Heart left ventricle (tissue), 16 donors: ENCODE measurements around the gene RFPL3. TPM values are rescaled to one million over a fixed set of nuclear protein-coding genes. Genes with fewer than 3 reads are reported as not detected.
"Not testable (repeated sequence)": the region's sequence is repeated elsewhere in the genome, so short reads cannot be mapped to it uniquely, and the experiment has no call there.

ENCODE experiments used
- ATAC-seq, 4 donors: fragments of 200-7000 bp; cut with Tn5 transposase; one replicate each; pipeline ENCODE4 v1.9.1; 2020 to 2022; ENCODE audit warnings: moderate library complexity in 4 of 4, mild to moderate bottlenecking in 3 of 4, moderate number of reproducible peaks in 1 of 4
- DNase-seq, 5 donors: peaks; one replicate each; pipeline ENCODE4 v3.0.0-alpha.2; 2020
- H3K27ac ChIP-seq, 12 donors: fragments of 200-600 bp; sonication (generic) in 4 of 12; one replicate each; pipeline versions ENCODE4 v1.5.0 to v1.8.0; 2016 to 2022; ENCODE audit warnings: mild to moderate bottlenecking in 2 of 12
- H3K27me3 ChIP-seq, 9 donors: fragments of 200-600 bp; sonication (generic) in 2 of 9; one replicate each; pipeline versions ENCODE4 v1.5.1 to v1.8.0; 2016 to 2022; ENCODE audit warnings: mild to moderate bottlenecking in 3 of 9
- H3K36me3 ChIP-seq, 9 donors: fragments of 200-600 bp; sonication (generic) in 2 of 9; one replicate each; pipeline versions ENCODE4 v1.5.0 to v1.8.0; 2018 to 2022; ENCODE audit warnings: mild to moderate bottlenecking in 2 of 9
- H3K4me1 ChIP-seq, 12 donors: fragments of 200-600 bp; sonication (generic) in 4 of 12; one replicate each; pipeline versions ENCODE4 v1.5.0 to v1.8.0; 2016 to 2022; ENCODE audit warnings: mild to moderate bottlenecking in 3 of 12
- H3K4me3 ChIP-seq, 12 donors: fragments of 200-600 bp; sonication (generic) in 4 of 12; one replicate each; pipeline versions ENCODE4 v1.5.0 to v1.8.0; 2017 to 2022; ENCODE audit warnings: mild to moderate bottlenecking in 9 of 12, moderate library complexity in 4 of 12
- H3K9me3 ChIP-seq, 12 donors: fragments of 200-600 bp; sonication (generic) in 4 of 12; one replicate each; pipeline versions ENCODE4 v1.5.0 to v1.8.0; 2016 to 2022; ENCODE audit warnings: mild to moderate bottlenecking in 1 of 12
- POLR2A ChIP-seq, 2 donors: fragments of 450-650 bp; IDR thresholded peaks; one replicate each; pipeline ENCODE4 v1.6.1; 2017; ENCODE audit warnings: antibody characterized with exemption in 2 of 2, mild to moderate bottlenecking in 2 of 2, moderate library complexity in 2 of 2
- WGBS, 4 donors: extraction: QIAGEN DNeasy Blood & Tissue Kit in 2 of 4; methylation state at CpG; one replicate each; pipeline versions ENCODE4 v1.1.5 to v1.1.7; 2013 to 2018; 5-methylcytosine and 5-hydroxymethylcytosine counted together
- intact Hi-C, 10 donors: fragments of 100-400 bp; cut with DNase I; formaldehyde crosslinking; loops; one replicate each; pipeline versions ENCODE4 v1.11.1 to v1.14.2; 2022
- polyA plus RNA-seq, 2 donors: library from polyadenylated mRNA; stranded (reverse); fragments of 200-250 nt; gene quantifications; one replicate each; pipeline ENCODE4 v1.2.3, GENCODE V29; 2013
- total RNA-seq, 9 donors: library from RNA; depleted of rRNA in 2 of 9; stranded (reverse); fragments of >200 nt in 2 of 9; fragmentation: NEBNext Ultra II Directional in 3 of 9; extraction: Animal tissue kit (Norgen Biotek cat#: 25700) in 3 of 9; gene quantifications; one replicate each; pipeline versions ENCODE4 v1.1.0 to v1.2.4, GENCODE V29; 2016 to 2023
- TF ChIP-seq, protein P1 (sequence below), 12 donors: fragments of 200-600 bp; sonication (generic) in 4 of 12; IDR thresholded peaks; one replicate each; pipeline versions ENCODE4 v1.5.0 to v1.8.0; 2018 to 2022; ENCODE audit warnings: antibody characterized with exemption in 12 of 12, mild to moderate bottlenecking in 5 of 12
- donor health status: ischemic (EF 13 %, LVEDD 7.1; RV severe dilation, severe dysfunction).
- donor health status: healthy with polysubstance abuse.
- donor health status: DM: no; HTN: yes; CAD: no.
- donor health status: DM: no; HTN: no; CAD: no.
- donor health status: ischemic (EF 25% LVEDD 6.9; RV normal size, moderate dysfunction).
- donor health status: ischemic (EF 25% LVEDD 5.7; RV mildly dilated, moderate dysfunction).
- donor health status: healthy.
- donor health status: DM: yes; HTN: yes; CAD: no.
- donor health status: ischemic (EF 35%, LVEDD 5.7; RV mildly dilated, moderate dysfunction).
- donor health status: nonischemic (EF 11% LVEDD 7.7; RV severe dilation, severe dysfunction).
- donor health status: DM: yes; HTN: yes; CAD: no.
- donor health status: PGD.
- donor health status: ischemic (EF 29% LVEDD 5.4; RV normal size, mild dysfunction).
- donor health status: nonischemic (EF 23%, LVEDD 6.1; RV moderate dilation, normal function).

Gene RFPL3
- total and polyA plus RNA-seq, 11 donors = not detected

- TF ChIP-seq, protein P1, sequence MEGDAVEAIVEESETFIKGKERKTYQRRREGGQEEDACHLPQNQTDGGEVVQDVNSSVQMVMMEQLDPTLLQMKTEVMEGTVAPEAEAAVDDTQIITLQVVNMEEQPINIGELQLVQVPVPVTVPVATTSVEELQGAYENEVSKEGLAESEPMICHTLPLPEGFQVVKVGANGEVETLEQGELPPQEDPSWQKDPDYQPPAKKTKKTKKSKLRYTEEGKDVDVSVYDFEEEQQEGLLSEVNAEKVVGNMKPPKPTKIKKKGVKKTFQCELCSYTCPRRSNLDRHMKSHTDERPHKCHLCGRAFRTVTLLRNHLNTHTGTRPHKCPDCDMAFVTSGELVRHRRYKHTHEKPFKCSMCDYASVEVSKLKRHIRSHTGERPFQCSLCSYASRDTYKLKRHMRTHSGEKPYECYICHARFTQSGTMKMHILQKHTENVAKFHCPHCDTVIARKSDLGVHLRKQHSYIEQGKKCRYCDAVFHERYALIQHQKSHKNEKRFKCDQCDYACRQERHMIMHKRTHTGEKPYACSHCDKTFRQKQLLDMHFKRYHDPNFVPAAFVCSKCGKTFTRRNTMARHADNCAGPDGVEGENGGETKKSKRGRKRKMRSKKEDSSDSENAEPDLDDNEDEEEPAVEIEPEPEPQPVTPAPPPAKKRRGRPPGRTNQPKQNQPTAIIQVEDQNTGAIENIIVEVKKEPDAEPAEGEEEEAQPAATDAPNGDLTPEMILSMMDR (IDR thresholded peaks at IDR 0.05) = no peak
- TF ChIP-seq POLR2A (IDR thresholded peaks at IDR 0.05) = no peak
- H3K4me1 ChIP-seq = no peaks in the 10 kb centered on the region
- no peak overlapping the region for H3K4me3 ChIP-seq
- intact Hi-C loops = no loop called here
- no peaks in the 10 kb centered on the region for H3K9me3 ChIP-seq
- ATAC-seq (no peak), DNase-seq (no peak)
- H3K36me3 ChIP-seq = no peaks in the 10 kb centered on the region
- WGBS, 4 donors = 72 to 79% (median 77%) methylated on average over 3 of the region's 3 CpGs
- no peaks in the 10 kb centered on the region for H3K27me3 ChIP-seq
- no peak overlapping the region for H3K27ac ChIP-seq
Observed at GRCh38 chr22:32355760-32356159, 1.9 kb upstream of the RFPL3 start.

- intact Hi-C loops, H3K27ac ChIP-seq, H3K36me3 ChIP-seq, H3K4me1 ChIP-seq, H3K4me3 ChIP-seq, H3K9me3 ChIP-seq, DNase-seq, ATAC-seq, H3K27me3 ChIP-seq: not testable (repeated sequence)
- WGBS, 4 donors = 70 to 84% (median 76%) methylated on average over 11 of the region's 11 CpGs
Observed at GRCh38 chr22:32360096-32360495, 2.4 kb downstream of the RFPL3 start.

GRCh38 chr22:32361257-32361656, 3.6 kb downstream of the RFPL3 start:
- H3K27ac ChIP-seq = no peak overlapping the region
- no peak for TF ChIP-seq POLR2A (IDR thresholded peaks at IDR 0.05)
- TF ChIP-seq, protein P1 (IDR thresholded peaks at IDR 0.05) = no peak
- no peaks in the 10 kb centered on the region for H3K27me3 ChIP-seq
- ATAC-seq = no peak
- no peaks in the 10 kb centered on the region for H3K36me3 ChIP-seq
- H3K4me3 ChIP-seq = no peak overlapping the region
- DNase-seq = no peak
- intact Hi-C loops = no loop called here
- H3K4me1 ChIP-seq = no peaks in the 10 kb centered on the region
- H3K9me3 ChIP-seq = no peaks in the 10 kb centered on the region
- WGBS, 4 donors = 69 to 91% (median 88%) methylated on average over 2 of the region's 2 CpGs

- H3K9me3 ChIP-seq = no peaks in the 10 kb centered on the region
- H3K27ac ChIP-seq = no peak overlapping the region
- 77 to 87% (median 83%) methylated on average over 5 of the region's 5 CpGs for WGBS, 4 donors
- H3K27me3 ChIP-seq = no peaks in the 10 kb centered on the region
- TF ChIP-seq, protein P1 (IDR thresholded peaks at IDR 0.05) = no peak
- TF ChIP-seq POLR2A (IDR thresholded peaks at IDR 0.05) = no peak
- H3K4me3 ChIP-seq = no peak overlapping the region
- DNase-seq (no peak), ATAC-seq (no peak)
- intact Hi-C loops = no loop called here
- no peaks in the 10 kb centered on the region for H3K4me1 ChIP-seq
- H3K36me3 ChIP-seq = no peaks in the 10 kb centered on the region
Observed at GRCh38 chr22:32364210-32364609, 6.5 kb downstream of the RFPL3 start.
